HCT116 (cell line): ENCODE data around the gene C22orf39. TPM values are rescaled to one million over a fixed set of nuclear protein-coding genes. Genes with fewer than 3 reads are reported as not detected.

Experiments
- ATAC-seq: fragments of 200-7000 bp; cut with Tn5 transposase; 2 replicates; pipeline ENCODE4 v1.9.1; 2020; ENCODE audit warnings: mild to moderate bottlenecking, moderate library complexity
- BruUV-seq: library from RNA; stranded (reverse); fragments of 400-500 nt; replicated peaks from 2 replicates; lab custom pipeline; 2021; lab: Mats Ljungman, UMichigan
- CTCF ChIA-PET: fragments of 300-600 bp; sonication (Branson Sonifier 250); formaldehyde crosslinking; loops from one replicate; lab custom pipeline; 2021; ENCODE audit warnings: antibody characterized with exemption; lab: Charles Lee
- POLR2A ChIA-PET: fragments of 300-600, 350-600 bp; sonication (Branson Sonifier 250); formaldehyde crosslinking; loops from one replicate; lab custom pipeline; 2021; ENCODE audit warnings: antibody characterized with exemption; lab: Charles Lee
- RAD21 ChIA-PET, 2 experiments: fragments of 300-600 bp; sonication (Branson Sonifier 250); formaldehyde crosslinking; loops; one replicate each; lab custom pipeline; 2023; ENCODE audit warnings: low total read pairs in 2 of 2; ENCODE audit not compliant: uncharacterized antibody in 2 of 2, unreplicated experiment in 2 of 2, low non-redundant PET in 1 of 2; lab: Charles Lee
- DNase-seq: peaks from one replicate; pipeline ENCODE4 v3.0.0-alpha.2; 2010; ENCODE audit warnings: low read depth, low spot score
- H2AFZ ChIP-seq: fragments of 200-600 bp; shearing (Covaris generic), sonication (generic); 2 replicates; pipeline ENCODE4 v1.6.1; 2017; ENCODE audit warnings: low read depth, mixed run types, mixed read lengths, antibody characterized with exemption, low read length; ENCODE audit not compliant: poor library complexity, severe bottlenecking
- H3K27ac ChIP-seq: 2 replicates; pipeline ENCODE4 v1.5.1; 2012; ENCODE audit warnings: low read depth, low read length
- H3K27me3 ChIP-seq: fragments of 200-600 bp; sonication (generic); 2 replicates; pipeline ENCODE4 v1.6.1; 2016; ENCODE audit warnings: mixed run types, low read length, mixed read lengths; ENCODE audit not compliant: insufficient read depth
- H3K36me3 ChIP-seq, 2 experiments: fragments of 200-500 bp in 1 of 2; fragments of 200-600 bp in 1 of 2; sonication (Bioruptor generic) in 1 of 2; sonication (generic) in 1 of 2; 2 replicates each; pipeline versions ENCODE4 v1.5.1 to v1.6.1; 2014 to 2016; ENCODE audit warnings: low read length in 2 of 2, inconsistent platforms in 1 of 2, mixed read lengths in 1 of 2, mixed run types in 1 of 2; ENCODE audit not compliant: insufficient read depth in 2 of 2, control insufficient read depth in 1 of 2
- H3K4me1 ChIP-seq, 2 experiments: fragments of 200-600 bp in 1 of 2; sonication (generic) in 1 of 2; 2 replicates each; pipeline versions ENCODE4 v1.5.1 to v1.6.1; 2012 to 2017; ENCODE audit warnings: low read length in 2 of 2, inconsistent platforms in 1 of 2, mild to moderate bottlenecking in 1 of 2, mixed read lengths in 1 of 2, mixed run types in 1 of 2, moderate library complexity in 1 of 2; ENCODE audit not compliant: insufficient read depth in 2 of 2, control insufficient read depth in 1 of 2
- H3K4me2 ChIP-seq: fragments of 200-600 bp; sonication (generic); 2 replicates; pipeline ENCODE4 v1.6.1; 2017; ENCODE audit warnings: mixed run types, low read length, mixed read lengths
- H3K4me3 ChIP-seq, 2 experiments: fragments of 200-600 bp in 1 of 2; sonication (generic) in 1 of 2; replicated peaks in 1 of 2; 2 replicates each; pipeline ENCODE4 v1.5.1; 2011 to 2016; ENCODE audit warnings: low read length in 2 of 2, control low read depth in 1 of 2, low read depth in 1 of 2, mild to moderate bottlenecking in 1 of 2, mixed read lengths in 1 of 2, mixed run types in 1 of 2
- H3K79me2 ChIP-seq: fragments of 200-600 bp; sonication (generic); 2 replicates; pipeline ENCODE4 v1.6.1; 2017; ENCODE audit warnings: mild to moderate bottlenecking, mixed run types, low read length, moderate library complexity, mixed read lengths; ENCODE audit not compliant: insufficient read depth
- H3K9ac ChIP-seq: fragments of 200-600 bp; sonication (generic); 2 replicates; pipeline ENCODE4 v1.6.1; 2016; ENCODE audit warnings: low read length, mixed read lengths
- H3K9me2 ChIP-seq: fragments of 200-600 bp; sonication (generic), shearing (Covaris generic); 2 replicates; pipeline ENCODE4 v1.6.1; 2017; ENCODE audit warnings: mixed run types, mild to moderate bottlenecking, moderate library complexity; ENCODE audit not compliant: insufficient read depth
- H3K9me3 ChIP-seq, 2 experiments: fragments of 200-500 bp in 1 of 2; fragments of 200-600 bp in 1 of 2; sonication (Bioruptor generic) in 1 of 2; sonication (generic) in 1 of 2; 2 replicates each; pipeline ENCODE4 v1.6.1; 2014 to 2017; ENCODE audit warnings: low read length in 2 of 2, mixed read lengths in 2 of 2, inconsistent platforms in 1 of 2, low read depth in 1 of 2, mild to moderate bottlenecking in 1 of 2, mixed run types in 1 of 2, moderate library complexity in 1 of 2; ENCODE audit not compliant: control insufficient read depth in 1 of 2, insufficient read depth in 1 of 2
- H4K20me1 ChIP-seq: fragments of 200-600 bp; sonication (generic), shearing (Covaris generic); 2 replicates; pipeline ENCODE4 v1.6.1; 2017; ENCODE audit warnings: mixed run types, mild to moderate bottlenecking, moderate library complexity; ENCODE audit not compliant: insufficient read depth
- CBX3 ChIP-seq: IDR thresholded peaks from 2 replicates; pipeline ENCODE4 v1.6.1; 2012; ENCODE audit warnings: low read depth
- CEBPB ChIP-seq: IDR thresholded peaks from 2 replicates; pipeline ENCODE4 v1.6.1; 2012; ENCODE audit warnings: low read depth
- CTCF ChIP-seq, 3 experiments: fragments of 200-600 bp in 1 of 3; sonication (generic) in 1 of 3; IDR thresholded peaks in 2 of 3; conservative IDR thresholded peaks in 1 of 3; 2 replicates each; pipeline ENCODE4 v1.5.1; 2012 to 2017; ENCODE audit warnings: low read depth in 2 of 3, low read length in 2 of 3, antibody characterized with exemption in 1 of 3, borderline replicate concordance in 1 of 3, control low read depth in 1 of 3, mild to moderate bottlenecking in 1 of 3, mixed read lengths in 1 of 3, mixed run types in 1 of 3, moderate library complexity in 1 of 3; ENCODE audit not compliant: insufficient read depth in 1 of 3
- ELF1 ChIP-seq: IDR thresholded peaks from 2 replicates; pipeline ENCODE4 v1.6.1; 2012; ENCODE audit warnings: low read depth, borderline replicate concordance
- EZH2phosphoT487 ChIP-seq: fragments of 200-600 bp; IDR thresholded peaks from 2 replicates; pipeline ENCODE4 v1.6.1; 2018; ENCODE audit warnings: antibody characterized with exemption, borderline replicate concordance
- JUND ChIP-seq: IDR thresholded peaks from 2 replicates; pipeline ENCODE4 v1.6.1; 2012
- MAX ChIP-seq: IDR thresholded peaks from 2 replicates; pipeline ENCODE4 v1.6.1; 2012
- POLR2A ChIP-seq: IDR thresholded peaks from 2 replicates; pipeline ENCODE4 v1.7.0; 2011; ENCODE audit warnings: borderline replicate concordance; ENCODE audit not compliant: insufficient read depth, insufficient read length; ENCODE audit errors: extremely low read depth
- POLR2AphosphoS5 ChIP-seq: IDR thresholded peaks from 2 replicates; pipeline ENCODE4 v1.6.1; 2011; ENCODE audit warnings: mild to moderate bottlenecking, low read depth, low read length, moderate library complexity
- RAD21 ChIP-seq: IDR thresholded peaks from 2 replicates; pipeline ENCODE4 v1.6.1; 2012; ENCODE audit warnings: low read depth, mild to moderate bottlenecking
- SRF ChIP-seq: IDR thresholded peaks from 2 replicates; pipeline ENCODE4 v1.6.1; 2012; ENCODE audit warnings: low read depth
- TCF7L2 ChIP-seq: IDR thresholded peaks from 2 replicates; pipeline ENCODE4 v1.7.0; 2011; ENCODE audit warnings: borderline replicate concordance, inconsistent platforms; ENCODE audit not compliant: insufficient read depth, insufficient read length; ENCODE audit errors: extremely low read depth
- YY1 ChIP-seq: IDR thresholded peaks from 2 replicates; pipeline ENCODE4 v1.6.1; 2011; ENCODE audit warnings: low read length, low read depth, moderate library complexity, mild to moderate bottlenecking; ENCODE audit not compliant: insufficient replicate concordance; ENCODE audit errors: extremely low read depth
- ZBTB33 ChIP-seq: IDR thresholded peaks from 2 replicates; pipeline ENCODE4 v1.6.1; 2011; ENCODE audit warnings: mild to moderate bottlenecking, low read length, moderate library complexity; ENCODE audit not compliant: insufficient replicate concordance; ENCODE audit errors: extremely low read depth
- ZFX ChIP-seq: fragments of 450-650 bp; IDR thresholded peaks from 2 replicates; pipeline ENCODE4 v1.6.1; 2017
- intact Hi-C: fragments of 100-400 bp; cut with micrococcal nuclease; formaldehyde crosslinking; loops from 2 replicates; pipeline ENCODE4 v1.10.0; 2022
- total RNA-seq: library from RNA; stranded (reverse); gene quantifications from one replicate; pipeline ENCODE4 v1.2.1, GENCODE V29; 2021; ENCODE audit not compliant: unreplicated experiment

The C22orf39 gene
- total RNA-seq, 1 experiment from 2014 or later = 17.7 TPM

- H3K9ac ChIP-seq = no peak overlapping the region
Observed at GRCh38 chr22:19443544-19444211, 3.8 kb downstream of the C22orf39 start.

More at GRCh38 chr22:19443544-19444211, 3.8 kb downstream of the C22orf39 start:
- H4K20me1 ChIP-seq = peaks cover 3% of the 10 kb centered on the region; the same call in 1 of the 2 replicates
- no peaks in the 10 kb centered on the region for H3K9me3 ChIP-seq
- ChIA-PET CTCF (no interaction called here), POLR2A (interaction anchor here (1.4 to 1.5 kb wide), 2 partner anchors 8 to 12 kb away, joined by 3 to 5 read pairs; partner anchors contain the start of genes HIRA and MRPL40), RAD21 (no interaction called here)
- no peak for DNase-seq
- peaks cover 3 to 20% of the 10 kb centered on the region in 2 experiments; a peak in 3 of 4 replicates for H3K36me3 ChIP-seq
- H3K4me2 ChIP-seq = no peak overlapping the region
- peaks cover 58% of the 10 kb centered on the region for H3K79me2 ChIP-seq
- no peak for ATAC-seq
- no peak overlapping the region for H2AFZ ChIP-seq
- no peak overlapping the region for H3K4me3 ChIP-seq
- H3K27ac ChIP-seq = no peak overlapping the region
- H3K4me1 ChIP-seq = peaks cover 15 to 16% of the 10 kb centered on the region in 2 experiments
- H3K9me2 ChIP-seq = no peaks in the 10 kb centered on the region
- intact Hi-C loops = no loop called here
- no peak for TF ChIP-seq TCF7L2
- TF ChIP-seq JUND = no peak
- TF ChIP-seq EZH2phosphoT487 = no peak
- no peak for TF ChIP-seq CEBPB
- no peak for TF ChIP-seq CBX3
- TF ChIP-seq ZFX = no peak
- no peak for TF ChIP-seq POLR2AphosphoS5
- no peak for TF ChIP-seq ZBTB33
- no peak for TF ChIP-seq ELF1
- TF ChIP-seq YY1 = no peak
- TF ChIP-seq MAX = no peak
- no peak for TF ChIP-seq POLR2A
- TF ChIP-seq RAD21 = no peak
- TF ChIP-seq CTCF (IDR thresholded peaks at IDR 0.05 in 2 of 3, conservative IDR thresholded peaks at IDR 0.05 in 1 of 3; ENCODE audit: borderline replicate concordance in 1 of 3, insufficient read depth in 1 of 3, low read depth in 2 of 3, low read length in 2 of 3) = no peak
- no peak for TF ChIP-seq SRF
- H3K27me3 ChIP-seq = no peaks in the 10 kb centered on the region
- BruUV-seq = no TSS peak
